Gastroesophageal sphincter (tissue), 3 donors: Measurements from ENCODE around the gene R3HDM2.

Experiments used
- CTCF ChIP-seq, 4 experiments: fragments of 200-600 bp in 2 of 4; fragments of 450-650 bp in 2 of 4; sonication (generic) in 1 of 4; IDR thresholded peaks; one replicate each; pipeline ENCODE4 v1.5.1; 2017 to 2019; ENCODE audit warnings: antibody characterized with exemption in 4 of 4, mild to moderate bottlenecking in 2 of 4, moderate library complexity in 2 of 4
- EP300 ChIP-seq: sonication (generic); formaldehyde crosslinking; IDR thresholded peaks from one replicate; pipeline ENCODE4 v1.6.1; 2017; ENCODE audit warnings: antibody characterized with exemption, mild to moderate bottlenecking
- POLR2A ChIP-seq, 2 donors: fragments of 450-650 bp; IDR thresholded peaks; one replicate each; pipeline ENCODE4 v1.6.1; 2017; ENCODE audit warnings: antibody characterized with exemption in 2 of 2, mild to moderate bottlenecking in 2 of 2, moderate library complexity in 1 of 2
- POLR2AphosphoS5 ChIP-seq: sonication (generic); formaldehyde crosslinking; IDR thresholded peaks from one replicate; pipeline ENCODE4 v1.6.1; 2017; ENCODE audit warnings: antibody characterized with exemption

- TF ChIP-seq CTCF (IDR thresholded peaks at IDR 0.05) (no peak), POLR2AphosphoS5 (no peak), POLR2A (IDR thresholded peaks at IDR 0.05) (no peak), EP300 (no peak)
These were observed 222.9 kb downstream of the R3HDM2 start for GRCh38 chr12:57207731-57208630.
